Testis (tissue), 5 donors: ENCODE measurements around the gene YPEL4. TPM values are rescaled to one million over a fixed set of nuclear protein-coding genes. Genes with fewer than 3 reads are reported as not detected.
"Not testable (repeated sequence)": the region's sequence is repeated elsewhere in the genome, so short reads cannot be mapped to it uniquely, and the experiment has no call there.

Experiments
- DNase-seq: peaks from one replicate; pipeline ENCODE4 v3.0.0-alpha.2; 2019
- H3K27ac ChIP-seq, 2 donors: fragments of 200-600 bp; sonication (generic); one replicate each; pipeline ENCODE4 v1.5.1; 2019
- H3K27me3 ChIP-seq: fragments of 200-600 bp; sonication (generic); one replicate; pipeline ENCODE4 v1.5.1; 2019
- H3K36me3 ChIP-seq: fragments of 200-600 bp; sonication (generic); one replicate; pipeline ENCODE4 v1.5.1; 2017; ENCODE audit warnings: low read depth; ENCODE audit errors: missing control alignments
- H3K4me1 ChIP-seq: fragments of 200-600 bp; sonication (generic); one replicate; pipeline ENCODE4 v1.5.1; 2019
- H3K4me3 ChIP-seq, 2 donors: fragments of 200-600 bp; sonication (generic); one replicate each; pipeline ENCODE4 v1.5.1; 2017 to 2019
- H3K9me3 ChIP-seq: fragments of 200-600 bp; sonication (generic); one replicate; pipeline ENCODE4 v1.5.1; 2017
- POLR2A ChIP-seq: fragments of 450-650 bp; IDR thresholded peaks from one replicate; pipeline ENCODE4 v1.6.1; 2017; ENCODE audit warnings: antibody characterized with exemption, mild to moderate bottlenecking, moderate library complexity
- WGBS, 2 donors: methylation state at CpG; one replicate each; pipeline ENCODE4 v1.1.5; 2018; 5-methylcytosine and 5-hydroxymethylcytosine counted together
- intact Hi-C: fragments of 100-400 bp; cut with DNase I; formaldehyde crosslinking; loops from one replicate; pipeline ENCODE4 v1.15.1; 2023; ENCODE audit warnings: low total_unique reads
- long read RNA-seq, 2 donors: transcript quantifications; one replicate each; lab custom pipeline, GENCODE V29; 2026
- polyA plus RNA-seq: library from polyadenylated mRNA; stranded (reverse); fragments of 350-450 nt; fragmentation: Illumina TruSeq; extraction: RNeasy Lipid Tissue Mini Kit (QIAGEN cat#74804); gene quantifications from one replicate; pipeline ENCODE4 v1.2.3, GENCODE V29; 2014; ENCODE audit warnings: low read depth, low replicate concordance; ENCODE audit not compliant: insufficient read depth
- total RNA-seq, 2 donors: library from RNA; depleted of rRNA; stranded (reverse); fragments of >200 nt; gene quantifications; one replicate each; pipeline ENCODE4 v1.2.3, GENCODE V29; 2016
- TF ChIP-seq, protein P1 (sequence below), 3 experiments: fragments of 450-650 bp in 2 of 3; fragments of 200-600 bp in 1 of 3; sonication (generic) in 1 of 3; IDR thresholded peaks; one replicate each; pipeline ENCODE4 v1.5.1; 2016 to 2019; ENCODE audit warnings: antibody characterized with exemption in 3 of 3, mild to moderate bottlenecking in 2 of 3, moderate library complexity in 1 of 3

Gene YPEL4, protein sequence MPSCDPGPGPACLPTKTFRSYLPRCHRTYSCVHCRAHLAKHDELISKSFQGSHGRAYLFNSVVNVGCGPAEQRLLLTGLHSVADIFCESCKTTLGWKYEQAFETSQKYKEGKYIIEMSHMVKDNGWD
- total RNA-seq (1 to 10 TPM; 1.4 to 3.4 TPM), polyA plus RNA-seq (4.2 TPM)
- long read RNA-seq, donor 1, partial matches to known transcripts, result 0 of 1 reads
- long read RNA-seq, donor 1, other reads (novel, unspliced or antisense), result 0 of 1 reads
- long read RNA-seq, donor 2, result 0 reads

DNA sequence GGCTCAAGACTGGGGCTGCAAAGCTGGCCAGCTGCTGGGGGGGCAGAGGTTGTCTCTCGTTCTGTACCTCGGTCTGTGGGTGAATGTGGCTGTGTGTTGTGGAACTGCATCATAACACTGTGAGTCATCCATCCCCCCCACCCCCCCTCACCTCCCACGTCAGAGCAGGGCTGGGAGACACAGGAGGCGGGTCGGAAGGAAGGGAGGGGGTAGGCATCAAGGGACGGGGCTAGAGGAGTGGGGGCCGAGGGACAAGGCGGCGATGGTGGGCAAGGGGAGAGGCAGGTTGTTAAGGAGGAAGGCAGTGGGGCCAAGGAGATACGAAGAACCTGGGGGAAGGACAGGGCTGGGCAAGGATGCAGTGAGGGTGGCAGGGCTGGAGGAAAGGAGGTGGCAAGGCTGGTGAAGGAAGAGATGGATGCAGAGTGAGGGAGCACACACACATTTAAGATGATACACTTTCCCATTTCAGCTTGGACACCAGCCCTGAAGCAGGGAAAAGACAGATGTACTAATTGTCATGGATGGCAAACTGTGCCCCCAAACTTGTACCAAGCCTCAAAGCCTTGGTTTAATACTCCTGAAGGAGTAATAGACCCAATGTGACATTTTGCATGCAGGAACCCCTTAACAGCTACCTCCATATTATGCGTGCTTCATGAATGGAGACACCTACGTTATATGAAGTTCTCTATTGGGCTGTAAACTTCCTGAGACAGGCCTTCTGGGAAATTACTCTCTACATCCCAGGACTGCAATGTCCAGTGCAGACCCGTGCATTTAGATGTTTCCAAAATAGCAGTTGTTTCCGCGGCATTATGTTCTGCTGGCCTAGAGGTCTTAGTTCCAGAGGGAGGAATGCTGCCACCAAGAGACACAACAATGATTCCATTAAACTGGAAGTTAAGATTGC lies at the start of gene YPEL4:
TSS of gene YPEL4 (minus strand) at position 87 of the 913 bp plus-strand sequence. CDS start 2,805 bp downstream, outside the sequence.
- TF ChIP-seq, protein P1, sequence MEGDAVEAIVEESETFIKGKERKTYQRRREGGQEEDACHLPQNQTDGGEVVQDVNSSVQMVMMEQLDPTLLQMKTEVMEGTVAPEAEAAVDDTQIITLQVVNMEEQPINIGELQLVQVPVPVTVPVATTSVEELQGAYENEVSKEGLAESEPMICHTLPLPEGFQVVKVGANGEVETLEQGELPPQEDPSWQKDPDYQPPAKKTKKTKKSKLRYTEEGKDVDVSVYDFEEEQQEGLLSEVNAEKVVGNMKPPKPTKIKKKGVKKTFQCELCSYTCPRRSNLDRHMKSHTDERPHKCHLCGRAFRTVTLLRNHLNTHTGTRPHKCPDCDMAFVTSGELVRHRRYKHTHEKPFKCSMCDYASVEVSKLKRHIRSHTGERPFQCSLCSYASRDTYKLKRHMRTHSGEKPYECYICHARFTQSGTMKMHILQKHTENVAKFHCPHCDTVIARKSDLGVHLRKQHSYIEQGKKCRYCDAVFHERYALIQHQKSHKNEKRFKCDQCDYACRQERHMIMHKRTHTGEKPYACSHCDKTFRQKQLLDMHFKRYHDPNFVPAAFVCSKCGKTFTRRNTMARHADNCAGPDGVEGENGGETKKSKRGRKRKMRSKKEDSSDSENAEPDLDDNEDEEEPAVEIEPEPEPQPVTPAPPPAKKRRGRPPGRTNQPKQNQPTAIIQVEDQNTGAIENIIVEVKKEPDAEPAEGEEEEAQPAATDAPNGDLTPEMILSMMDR (IDR thresholded peaks at IDR 0.05), result no peak
- TF ChIP-seq POLR2A, result no peak
- WGBS, 2 donors, result 11 to 15% methylated on average over 15 of the region's 15 CpGs
- Histone ChIP-seq H3K27me3 (no peaks in the 10 kb centered on the region), H3K4me1 (peaks cover 36% of the 10 kb centered on the region), H3K9me3 (no peaks in the 10 kb centered on the region), H3K36me3 (no peaks in the 10 kb centered on the region), H3K4me3 (peak within 1 kb of the TSS; percentile 31 to 38), H3K27ac (no peak within 1 kb of the TSS)
- peak; percentile 46 for DNase-seq
- intact Hi-C loops, result no loop called here

DNA sequence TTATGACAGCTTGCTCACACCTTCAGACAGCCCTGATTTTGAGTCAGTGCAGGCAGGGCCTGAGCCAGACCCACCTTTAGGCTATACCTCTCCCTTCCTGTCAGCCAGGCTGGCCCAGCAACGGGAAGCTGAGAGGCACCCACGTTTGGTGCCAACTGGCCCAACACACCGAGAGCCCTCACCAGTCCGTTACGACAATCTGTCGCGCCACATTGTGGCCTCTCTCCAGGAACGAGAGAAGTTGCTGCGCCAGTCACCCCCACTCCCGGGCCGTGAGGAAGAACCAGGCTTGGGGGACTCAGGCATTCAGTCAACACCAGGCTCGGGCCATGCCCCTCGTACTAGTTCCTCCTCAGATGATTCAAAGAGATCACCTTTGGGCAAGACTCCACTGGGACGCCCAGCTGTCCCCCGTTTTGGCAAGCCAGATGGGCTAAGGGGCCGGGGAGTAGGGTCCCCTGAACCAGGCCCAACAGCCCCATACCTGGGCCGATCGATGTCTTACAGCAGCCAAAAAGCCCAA lies 49.2 kb upstream of the YPEL4 start:
- Histone ChIP-seq H3K27ac (no peak overlapping the region), H3K9me3 (no peaks in the 10 kb centered on the region), H3K27me3 (no peaks in the 10 kb centered on the region), H3K4me1 (no peaks in the 10 kb centered on the region), H3K4me3 (no peak overlapping the region), H3K36me3 (no peaks in the 10 kb centered on the region)
- no peak for DNase-seq
- TF ChIP-seq, protein P1 (IDR thresholded peaks at IDR 0.05), result no peak
- 87 to 93% methylated on average over 16 to 18 of the region's 18 CpGs for WGBS, 2 donors
- intact Hi-C loops, result no loop called here

DNA sequence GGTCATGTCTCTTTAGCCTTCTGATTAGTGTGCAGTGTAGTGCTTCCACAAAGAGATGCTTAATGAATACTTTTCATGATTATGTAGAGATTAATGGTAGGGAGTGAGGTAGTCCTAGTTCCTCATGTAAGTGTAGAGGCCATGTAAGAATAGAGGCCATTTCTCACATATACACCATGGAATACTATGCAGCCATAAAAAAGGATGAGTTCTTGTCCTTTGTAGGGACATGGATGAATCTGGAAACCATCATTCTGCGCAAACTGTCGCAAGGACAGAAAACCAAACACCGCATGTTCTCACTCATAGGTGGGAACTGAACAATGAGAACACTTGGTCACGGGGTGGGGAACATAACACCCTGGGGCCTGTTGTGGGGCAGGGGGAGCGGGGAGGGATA lies 40.8 kb upstream of the YPEL4 start:
- WGBS, 2 donors, result 90 to 92% methylated on average over 5 of the region's 5 CpGs
- H3K36me3 ChIP-seq, DNase-seq, H3K4me1 ChIP-seq, H3K4me3 ChIP-seq, H3K27ac ChIP-seq, intact Hi-C loops, H3K9me3 ChIP-seq, H3K27me3 ChIP-seq: not testable (repeated sequence)

DNA sequence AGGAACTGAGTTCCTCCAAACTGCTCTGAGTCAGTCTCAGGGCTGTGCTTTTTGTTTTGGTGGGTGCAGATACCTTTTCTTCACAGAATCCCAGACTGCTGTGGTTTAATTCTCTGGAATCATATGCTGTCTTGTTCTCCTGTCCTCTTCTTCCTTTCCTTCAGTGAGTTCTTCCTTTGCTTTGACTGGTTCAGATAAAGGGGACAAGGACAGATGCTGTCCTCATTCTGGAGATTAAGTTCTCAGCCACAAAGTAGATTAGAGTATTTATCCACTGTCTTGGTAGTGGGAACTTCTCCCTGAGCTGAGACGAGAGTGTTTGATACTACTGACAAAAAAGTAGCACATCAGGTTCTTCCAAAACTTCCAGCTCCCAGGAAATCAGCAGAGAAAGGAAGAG lies 31.5 kb upstream of the YPEL4 start:
- DNase-seq, result no peak
- Histone ChIP-seq H3K27ac (no peak overlapping the region), H3K36me3 (no peaks in the 10 kb centered on the region), H3K9me3 (no peaks in the 10 kb centered on the region), H3K27me3 (no peaks in the 10 kb centered on the region), H3K4me3 (no peak overlapping the region), H3K4me1 (peaks cover 10% of the 10 kb centered on the region)
- TF ChIP-seq POLR2A, result no peak
- TF ChIP-seq, protein P1 (IDR thresholded peaks at IDR 0.05), result no peak
- intact Hi-C loops, result no loop called here
- WGBS, 2 donors, result 51 to 81% methylated on average over 1 of the region's 1 CpG

DNA sequence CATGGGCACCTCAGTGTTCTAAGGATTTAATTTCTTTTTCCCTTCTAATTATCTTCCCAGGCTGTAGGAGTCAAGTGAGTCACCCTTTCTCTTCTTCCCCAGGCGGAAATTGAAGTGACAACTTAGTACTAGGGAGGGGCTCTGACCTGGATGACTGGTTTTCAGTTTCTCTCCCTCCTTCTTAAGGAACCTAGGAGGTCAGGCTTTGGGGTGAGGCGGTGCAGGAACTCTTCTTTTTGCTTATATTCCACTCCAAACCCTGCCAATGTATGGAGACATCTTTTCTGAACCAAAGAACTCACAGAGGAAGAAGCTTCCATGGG lies 30.8 kb upstream of the YPEL4 start:
- Histone ChIP-seq H3K9me3 (no peaks in the 10 kb centered on the region), H3K27me3 (no peaks in the 10 kb centered on the region), H3K36me3 (no peaks in the 10 kb centered on the region), H3K4me1 (peaks cover 10% of the 10 kb centered on the region), H3K27ac (no peak overlapping the region), H3K4me3 (no peak overlapping the region)
- intact Hi-C loops, result no loop called here
- TF ChIP-seq, protein P1 (IDR thresholded peaks at IDR 0.05), result no peak
- TF ChIP-seq POLR2A, result no peak
- DNase-seq, result no peak
- WGBS, 2 donors, result 78 to 89% methylated on average over 2 of the region's 2 CpGs
